NCI-H2227 treated with DMSO at 0.1 percent for 48 hours (cell line): ENCODE results near the gene TMEM191C.
"Not testable (repeated sequence)": the region's sequence is repeated elsewhere in the genome, so short reads cannot be mapped to it uniquely, and the experiment has no call there.

Experiments
- DNase-seq: peaks from one replicate; lab custom pipeline; 2025; lab: John Stamatoyannopoulos, UW

The TMEM191C gene

GRCh38 chr22:21473664-21474063 is 6.5 kb downstream of the TMEM191C start:
- DNase-seq, result not testable (repeated sequence)

- DNase-seq, result not testable (repeated sequence)
These were observed 16.9 kb downstream of the TMEM191C start for GRCh38 chr22:21484039-21484438.

- DNase-seq, result not testable (repeated sequence)
These were observed 20.5 kb downstream of the TMEM191C start for GRCh38 chr22:21487723-21488122.

DNA sequence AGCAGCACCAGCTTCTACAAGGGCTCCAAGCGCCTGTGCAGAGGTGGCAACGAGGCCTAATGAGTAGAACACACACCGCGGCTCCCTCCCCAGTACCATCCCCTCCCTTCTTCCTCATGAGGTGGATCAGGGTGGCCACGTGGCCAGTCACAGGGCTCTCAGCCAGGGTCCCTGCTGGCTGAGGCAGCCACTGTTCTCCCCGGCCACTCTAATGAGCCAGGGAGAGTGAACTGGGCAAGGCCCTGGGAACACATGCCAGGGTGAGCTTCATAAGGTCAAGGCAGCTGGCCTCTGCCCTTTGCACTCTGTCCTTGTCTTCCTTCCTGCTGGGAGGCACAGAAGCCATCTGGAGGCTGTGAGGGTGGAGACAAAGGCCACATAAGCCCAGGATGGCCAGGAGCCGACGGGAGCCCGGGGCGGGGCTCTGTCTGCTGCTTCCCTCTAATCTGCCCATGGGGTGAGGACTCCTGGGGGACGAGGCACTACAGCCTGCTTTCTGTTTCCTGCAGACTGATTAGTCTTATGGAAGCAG is 22.0 kb downstream of the TMEM191C start:
- DNase-seq, result not testable (repeated sequence)

- not testable (repeated sequence) for DNase-seq
These were observed 23.4 kb downstream of the TMEM191C start for GRCh38 chr22:21490556-21490955.

DNA sequence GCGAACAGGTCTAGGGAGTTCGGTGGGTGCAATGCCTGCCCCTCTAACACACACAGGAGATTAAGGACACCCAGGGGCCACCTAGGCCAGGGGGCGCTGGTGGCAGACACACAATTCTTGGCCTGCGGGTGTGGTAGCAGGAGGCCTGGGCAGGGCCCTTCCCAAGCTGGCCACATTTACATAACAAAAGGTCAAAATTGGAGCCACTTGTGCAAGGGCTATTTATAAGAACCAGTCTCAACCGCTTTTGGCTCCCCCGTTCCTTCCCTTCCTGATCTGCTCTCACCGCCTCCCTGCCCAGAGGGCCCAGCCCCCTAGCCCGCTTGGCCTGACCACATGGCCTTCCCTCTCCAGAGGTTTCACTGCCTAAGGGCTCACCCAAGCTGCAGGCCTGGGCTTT is 25.1 kb downstream of the TMEM191C start:
- DNase-seq, result not testable (repeated sequence)

DNA sequence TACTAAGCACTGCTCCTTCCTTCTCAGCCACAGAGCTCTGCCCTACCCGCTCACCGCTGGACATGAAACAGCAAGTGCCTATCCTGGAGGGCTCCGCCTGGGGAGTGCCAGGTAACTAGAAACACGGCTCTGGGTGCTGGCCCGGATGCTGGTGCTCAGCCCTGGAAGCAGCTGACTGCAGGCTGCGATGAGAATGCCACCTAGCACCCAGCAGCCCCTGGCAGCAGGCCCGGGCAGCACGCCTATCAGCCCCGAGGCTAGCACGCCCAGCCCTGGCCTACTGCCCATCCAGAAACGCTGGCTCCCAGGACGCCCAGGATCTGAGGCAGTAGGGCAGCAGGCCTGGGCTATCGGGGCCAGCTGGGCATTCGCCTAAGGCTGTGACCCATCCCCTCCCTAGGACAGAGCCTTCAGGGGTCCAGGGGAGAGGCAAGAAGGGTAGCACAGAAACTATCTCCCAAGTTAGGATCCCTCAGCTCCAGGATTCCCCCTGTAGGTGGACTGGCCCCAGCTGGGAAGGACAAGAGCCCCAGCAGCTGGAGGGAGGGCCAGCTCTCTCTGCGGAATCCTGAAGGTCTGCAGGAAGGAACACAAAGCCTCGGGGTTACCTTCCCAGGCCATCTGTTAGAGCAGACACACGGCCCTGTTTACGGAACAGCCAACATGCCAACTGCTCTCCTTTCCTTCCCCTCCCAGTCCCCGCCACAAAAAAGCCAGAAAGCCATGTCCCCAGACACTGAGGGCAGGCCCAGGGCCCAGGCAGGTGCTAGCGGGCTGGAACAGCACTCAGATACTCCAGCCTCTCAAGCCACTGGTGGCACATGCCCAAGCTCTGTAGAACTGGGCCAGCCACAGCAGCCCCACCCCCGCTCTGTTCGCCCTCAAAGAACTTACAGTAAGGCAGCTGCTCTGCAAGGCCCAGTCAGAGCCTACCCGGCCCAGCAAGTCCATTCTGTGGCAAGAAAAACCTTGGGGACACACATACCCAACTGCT is 26.9 kb downstream of the TMEM191C start:
- DNase-seq, result not testable (repeated sequence)

GRCh38 chr22:21497984-21498383 is 30.8 kb downstream of the TMEM191C start:
- DNase-seq, result not testable (repeated sequence)

- not testable (repeated sequence) for DNase-seq
These were observed 31.3 kb downstream of the TMEM191C start for GRCh38 chr22:21498489-21498888.

DNA sequence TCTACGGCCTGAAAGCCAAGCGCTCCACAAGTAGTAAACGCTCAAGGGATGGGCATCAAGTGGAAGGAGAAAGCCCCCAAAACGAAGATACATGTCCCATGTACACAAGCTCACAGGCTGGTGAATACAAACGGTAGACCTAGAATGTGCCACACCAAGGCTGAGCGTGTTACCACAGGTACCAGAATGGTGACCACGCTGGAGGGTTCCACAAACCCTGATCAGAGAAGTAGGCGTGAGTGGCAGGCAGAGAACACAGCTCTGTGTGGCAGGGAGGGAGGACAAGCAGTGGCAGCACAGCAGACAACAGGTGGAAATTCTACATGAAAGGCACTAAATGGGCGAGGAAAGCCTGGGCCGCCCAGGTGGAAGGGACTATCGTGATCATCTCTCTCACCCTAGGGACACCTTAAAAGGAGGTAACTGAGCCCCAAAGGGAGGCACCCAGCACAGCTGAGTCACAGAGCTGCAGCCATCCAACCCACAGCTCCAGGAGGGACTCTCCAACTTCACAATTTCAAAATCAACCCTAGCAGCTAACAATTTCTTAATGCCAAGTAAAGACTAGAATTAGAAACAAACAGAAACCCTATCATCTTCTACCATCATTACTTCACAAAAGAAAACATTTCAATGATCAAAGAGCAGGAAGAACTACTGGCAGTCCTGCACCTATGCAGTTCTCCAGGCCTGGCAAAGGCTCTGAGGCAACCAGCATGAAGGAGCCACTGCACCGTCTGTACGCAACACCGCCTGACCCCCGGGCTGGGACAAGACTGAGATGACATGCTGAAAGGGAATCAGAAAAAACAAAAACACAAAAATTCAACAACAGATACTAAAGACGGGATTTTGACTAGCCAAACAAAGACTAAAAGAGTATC is 32.7 kb downstream of the TMEM191C start:
- DNase-seq, result not testable (repeated sequence)

DNA sequence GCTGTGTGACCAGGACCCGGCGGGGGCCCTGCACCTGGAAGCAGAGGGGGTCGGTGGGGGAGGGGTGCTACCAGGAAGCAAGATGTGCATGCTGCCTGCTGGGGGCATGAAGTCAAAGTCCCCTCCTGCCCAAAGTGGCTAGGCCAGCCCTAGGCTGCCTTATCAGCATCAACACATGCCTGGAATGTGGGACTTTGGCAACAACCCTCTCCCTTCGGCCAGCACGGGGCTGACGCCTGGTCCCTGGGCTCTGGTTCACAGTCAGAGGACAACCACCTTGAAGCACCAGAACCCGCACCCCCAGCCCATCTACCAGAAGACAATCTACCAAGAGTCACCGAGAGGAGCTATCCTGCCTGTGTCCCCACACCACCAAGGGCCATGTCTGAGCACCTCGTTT is 43.2 kb downstream of the TMEM191C start:
- not testable (repeated sequence) for DNase-seq

- not testable (repeated sequence) for DNase-seq
These were observed 44.8 kb downstream of the TMEM191C start for GRCh38 chr22:21512022-21512421.

DNA sequence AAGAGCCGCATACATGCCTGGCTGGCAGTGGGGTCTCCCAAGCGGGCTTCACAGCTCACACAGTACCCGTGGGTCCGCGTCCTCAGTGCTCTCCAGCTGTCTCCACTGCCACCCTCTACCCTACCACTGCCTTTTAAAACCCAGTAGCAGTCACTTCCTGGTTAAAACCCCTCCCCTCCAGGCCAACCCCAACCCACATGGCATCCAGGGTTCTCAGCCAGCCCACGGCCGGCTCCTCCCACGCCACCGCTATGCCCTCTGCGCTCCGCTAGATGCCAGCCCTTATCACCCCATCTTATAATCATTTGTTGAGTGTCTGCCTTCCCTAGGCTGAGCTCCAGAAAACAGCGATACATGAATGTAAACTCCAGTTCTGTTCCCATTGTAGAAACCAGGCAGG is 46.9 kb downstream of the TMEM191C start:
- not testable (repeated sequence) for DNase-seq

- DNase-seq, result not testable (repeated sequence)
These were observed 48.0 kb downstream of the TMEM191C start for GRCh38 chr22:21515234-21515633.

DNA sequence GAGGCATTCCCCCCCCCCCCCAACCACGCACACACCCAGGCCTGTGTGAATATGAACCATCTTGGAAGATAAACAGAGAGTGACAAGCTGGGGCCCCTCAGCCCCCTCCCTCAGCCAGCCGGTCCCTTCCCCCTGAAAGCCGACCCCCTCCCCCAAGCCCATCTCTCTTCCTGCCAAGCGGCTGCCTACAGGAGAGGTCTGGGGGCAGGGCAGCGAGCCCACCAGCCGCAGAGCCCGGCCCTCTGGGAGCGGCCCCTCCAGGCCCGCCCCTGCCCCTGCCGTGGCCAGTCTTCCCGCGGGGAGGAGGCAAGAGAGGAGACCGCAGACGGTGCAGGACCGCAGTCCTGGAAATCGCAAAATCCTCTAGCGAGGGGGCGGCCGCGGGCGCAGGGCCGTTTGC is 49.3 kb downstream of the TMEM191C start:
- DNase-seq, result not testable (repeated sequence)

GRCh38 chr22:21516970-21517764 is 50.0 kb downstream of the TMEM191C start:
- DNase-seq, result not testable (repeated sequence)
